ENCODE measurements around the gene PSMB7.

DNA sequence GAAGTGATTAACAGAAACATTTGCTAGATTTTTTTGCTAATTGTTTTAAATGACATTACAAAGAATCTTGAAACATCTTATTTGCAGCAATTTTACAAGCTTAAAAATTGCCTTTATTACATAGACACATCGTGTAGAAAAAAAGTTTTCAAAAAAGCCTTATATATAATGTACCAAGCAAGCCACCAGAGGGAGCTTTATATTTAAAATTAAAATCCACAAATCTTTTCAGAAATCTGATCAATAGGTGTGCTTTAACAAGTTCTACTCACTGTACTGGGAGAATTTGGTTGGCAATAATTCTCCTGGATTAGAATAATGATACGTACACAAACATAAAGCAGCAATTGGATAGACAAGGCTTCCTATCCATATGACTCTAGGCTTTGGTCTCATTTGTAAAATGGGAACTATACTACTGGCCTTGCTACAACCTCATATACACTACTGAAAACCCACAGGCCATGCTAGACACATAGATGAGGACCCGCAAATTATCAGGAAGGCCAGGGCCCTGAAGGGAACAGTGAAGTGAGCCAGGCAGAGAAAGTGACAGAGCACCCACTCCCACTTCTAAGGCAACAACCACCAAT lies 4.8 kb downstream of the PSMB7 start:
- TF ChIP-seq, protein P1, sequence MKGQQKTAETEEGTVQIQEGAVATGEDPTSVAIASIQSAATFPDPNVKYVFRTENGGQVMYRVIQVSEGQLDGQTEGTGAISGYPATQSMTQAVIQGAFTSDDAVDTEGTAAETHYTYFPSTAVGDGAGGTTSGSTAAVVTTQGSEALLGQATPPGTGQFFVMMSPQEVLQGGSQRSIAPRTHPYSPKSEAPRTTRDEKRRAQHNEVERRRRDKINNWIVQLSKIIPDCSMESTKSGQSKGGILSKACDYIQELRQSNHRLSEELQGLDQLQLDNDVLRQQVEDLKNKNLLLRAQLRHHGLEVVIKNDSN (IDR thresholded peaks at IDR 0.05) = no peak
- TF ChIP-seq RAD21 (IDR thresholded peaks at IDR 0.05; ENCODE audit: low read depth) = no peak
- TF ChIP-seq, protein P2, sequence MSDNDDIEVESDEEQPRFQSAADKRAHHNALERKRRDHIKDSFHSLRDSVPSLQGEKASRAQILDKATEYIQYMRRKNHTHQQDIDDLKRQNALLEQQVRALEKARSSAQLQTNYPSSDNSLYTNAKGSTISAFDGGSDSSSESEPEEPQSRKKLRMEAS (IDR thresholded peaks at IDR 0.05) = no peak
